Spleen (tissue), 11 donors: Measurements from ENCODE around the gene FOXB1. TPM values are rescaled to one million over a fixed set of nuclear protein-coding genes. Genes with fewer than 3 reads are reported as not detected.

Source experiments
- DNase-seq: peaks from one replicate; pipeline ENCODE4 v3.0.0-alpha.2; 2020
- H3K27ac ChIP-seq, 8 donors: fragments of 200-600 bp; sonication (generic) in 7 of 8; 1 replicate in 4 of 8; 2 replicates in 4 of 8; pipeline versions ENCODE4 v1.5.0 to v1.8.0; 2016 to 2021; ENCODE audit warnings: inconsistent platforms in 4 of 8, mild to moderate bottlenecking in 4 of 8, moderate library complexity in 1 of 8
- H3K27me3 ChIP-seq, 7 donors: fragments of 200-600 bp; sonication (generic) in 6 of 7; replicated peaks in 1 of 7; 1 replicate in 4 of 7; 2 replicates in 3 of 7; pipeline versions ENCODE4 v1.5.0 to v1.8.0; 2016 to 2021; ENCODE audit warnings: inconsistent platforms in 3 of 7, mild to moderate bottlenecking in 1 of 7
- H3K36me3 ChIP-seq, 6 donors: fragments of 200-600 bp; sonication (generic) in 5 of 6; 1 replicate in 4 of 6; 2 replicates in 2 of 6; pipeline versions ENCODE4 v1.5.0 to v1.8.0; 2016 to 2021; ENCODE audit warnings: inconsistent platforms in 2 of 6
- H3K4me1 ChIP-seq, 6 donors: fragments of 200-600 bp; sonication (generic) in 5 of 6; 1 replicate in 3 of 6; 2 replicates in 3 of 6; pipeline versions ENCODE4 v1.5.0 to v1.8.0; 2016 to 2021; ENCODE audit warnings: inconsistent platforms in 3 of 6
- H3K4me3 ChIP-seq, 8 donors: fragments of 200-600 bp; sonication (generic) in 7 of 8; 1 replicate in 4 of 8; 2 replicates in 4 of 8; pipeline versions ENCODE4 v1.5.0 to v1.8.0; 2016 to 2021; ENCODE audit warnings: inconsistent platforms in 4 of 8, mild to moderate bottlenecking in 4 of 8, moderate library complexity in 2 of 8
- H3K9me3 ChIP-seq, 8 donors: fragments of 200-600 bp; sonication (generic) in 7 of 8; 1 replicate in 4 of 8; 2 replicates in 4 of 8; pipeline versions ENCODE4 v1.5.0 to v1.8.0; 2016 to 2021; ENCODE audit warnings: inconsistent platforms in 4 of 8
- CTCF ChIP-seq, 11 experiments: fragments of 200-600 bp in 7 of 11; fragments of 450-650 bp in 4 of 11; sonication (generic) in 4 of 11; IDR thresholded peaks in 8 of 11; conservative IDR thresholded peaks in 3 of 11; 1 replicate in 7 of 11; 2 replicates in 4 of 11; pipeline versions ENCODE4 v1.4.0 to v1.8.0; 2016 to 2021; ENCODE audit warnings: antibody characterized with exemption in 11 of 11, inconsistent platforms in 4 of 11, mild to moderate bottlenecking in 1 of 11
- POLR2A ChIP-seq, 3 donors: fragments of 450-650 bp; IDR thresholded peaks; one replicate each; pipeline ENCODE4 v1.5.1; 2017; ENCODE audit warnings: antibody characterized with exemption in 3 of 3, mild to moderate bottlenecking in 1 of 3
- POLR2AphosphoS5 ChIP-seq, 3 donors: sonication (generic); formaldehyde crosslinking; IDR thresholded peaks; one replicate each; pipeline ENCODE4 v1.5.1; 2017; ENCODE audit warnings: antibody characterized with exemption in 3 of 3
- WGBS, 5 donors: extraction: QIAGEN DNeasy Blood & Tissue Kit in 3 of 5; methylation state at CpG; one replicate each; pipeline versions ENCODE4 v1.1.5 to v1.1.7; 2013 to 2018; 5-methylcytosine and 5-hydroxymethylcytosine counted together
- intact Hi-C: fragments of 100-400 bp; cut with DNase I; formaldehyde crosslinking; loops from one replicate; pipeline ENCODE4 v1.15.0; 2023; ENCODE audit warnings: low total_unique reads
- polyA plus RNA-seq, 3 donors: library from polyadenylated mRNA; stranded (reverse); fragments of 200-250 nt; gene quantifications; one replicate each; pipeline ENCODE4 v1.2.1, GENCODE V29; 2013
- total RNA-seq, 7 donors: library from RNA; depleted of rRNA in 3 of 7; stranded (reverse); fragments of >200 nt in 3 of 7; fragmentation: NEBNext Ultra II Directional in 4 of 7; extraction: Animal tissue kit (Norgen Biotek cat#: 25700) in 4 of 7; gene quantifications; one replicate each; pipeline versions ENCODE4 v1.1.0 to v1.2.1, GENCODE V29; 2016 to 2021
- donor health status: healthy with polysubstance abuse.
- donor health status: DM: no; HTN: no; CAD: no; lungs with moderate emphysema.
- donor health status: DM: no; HTN: no; CAD: no.
- donor health status: Bipolar disorder and iron deficiency.
- donor health status: healthy.
- donor health status: DM: no; HTN: no; CAD: no.
- donor health status: DM: yes; HTN: yes; CAD: no.

The FOXB1 gene
- total and polyA plus RNA-seq, 10 donors, result 0.03 to 0.13 (median 0.08) TPM; not detected in 6

- DNase-seq, result no peak
- no peaks in the 10 kb centered on the region for H3K36me3 ChIP-seq
- H3K27me3 ChIP-seq, result peaks cover 13 to 96% (median 78%) of the 10 kb centered on the region in 7 donors
- peaks cover 15 to 20% (median 17%) of the 10 kb centered on the region in 6 donors for H3K4me1 ChIP-seq
- H3K9me3 ChIP-seq, result no peaks in the 10 kb centered on the region
- no peak overlapping the region for H3K27ac ChIP-seq
- WGBS, 5 donors, result 25 to 31% (median 27%) methylated on average over 13 of the region's 13 CpGs
- H3K4me3 ChIP-seq, result no peak overlapping the region
- no peak for TF ChIP-seq POLR2AphosphoS5 (IDR thresholded peaks at IDR 0.05)
- TF ChIP-seq POLR2A (IDR thresholded peaks at IDR 0.05), result no peak
- intact Hi-C loops, result no loop called here
Observed at GRCh38 chr15:60009980-60010732, 6.0 kb downstream of the FOXB1 start.

DNA sequence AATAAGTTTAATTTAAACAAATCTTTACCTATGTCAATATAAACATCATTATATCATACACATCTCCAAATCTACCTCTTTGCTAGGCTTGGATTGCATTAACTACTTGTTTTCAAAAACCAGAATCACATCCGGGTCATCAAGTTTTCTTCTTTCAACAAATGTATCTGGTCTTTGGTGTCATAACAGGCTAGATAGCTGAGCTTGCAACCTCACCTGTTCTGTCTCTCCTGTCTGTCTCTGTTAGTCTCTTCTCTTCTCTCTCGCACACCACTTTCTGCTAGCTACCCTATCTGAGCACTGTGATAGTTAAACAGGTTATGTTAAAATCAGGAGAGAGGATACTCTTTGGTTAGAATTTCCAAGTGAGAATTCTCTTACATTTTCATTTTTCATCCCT lies 6.7 kb downstream of the FOXB1 start:
- H3K4me1 ChIP-seq, result peaks cover 8 to 13% (median 10%) of the 10 kb centered on the region in 6 donors
- no peak for DNase-seq
- no peak for TF ChIP-seq POLR2AphosphoS5 (IDR thresholded peaks at IDR 0.05)
- no peak for TF ChIP-seq POLR2A (IDR thresholded peaks at IDR 0.05)
- TF ChIP-seq CTCF (IDR thresholded peaks at IDR 0.05 in 8 of 11, conservative IDR thresholded peaks at IDR 0.05 in 3 of 11), result no peak
- H3K9me3 ChIP-seq, result no peaks in the 10 kb centered on the region
- WGBS, 5 donors, result 51 to 63% (median 54%) methylated on average over 2 of the region's 2 CpGs
- H3K27ac ChIP-seq, result no peak overlapping the region
- no peak overlapping the region for H3K4me3 ChIP-seq
- peaks cover 6 to 96% (median 74%) of the 10 kb centered on the region in 7 donors for H3K27me3 ChIP-seq
- no peaks in the 10 kb centered on the region for H3K36me3 ChIP-seq
- intact Hi-C loops, result no loop called here

GRCh38 chr15:60012695-60013094 lies 8.6 kb downstream of the FOXB1 start:
- TF ChIP-seq POLR2AphosphoS5 (IDR thresholded peaks at IDR 0.05), result no peak
- no peak for TF ChIP-seq POLR2A (IDR thresholded peaks at IDR 0.05)
- no peak for TF ChIP-seq CTCF (IDR thresholded peaks at IDR 0.05 in 8 of 11, conservative IDR thresholded peaks at IDR 0.05 in 3 of 11)
- H3K4me1 ChIP-seq, result no peaks in the 10 kb centered on the region
- H3K27me3 ChIP-seq, result peaks cover 4 to 92% (median 58%) of the 10 kb centered on the region in 7 donors
- no peaks in the 10 kb centered on the region for H3K36me3 ChIP-seq
- no peak overlapping the region for H3K27ac ChIP-seq
- H3K9me3 ChIP-seq, result peaks cover 0 to 10% (median 0%) of the 10 kb centered on the region in 8 donors
- intact Hi-C loops, result no loop called here
- WGBS, 5 donors, result 69 to 78% (median 74%) methylated on average over 3 of the region's 3 CpGs
- no peak for DNase-seq
- H3K4me3 ChIP-seq, result no peak overlapping the region

- Histone ChIP-seq H3K27ac (no peak overlapping the region), H3K4me3 (no peak overlapping the region), H3K4me1 (no peaks in the 10 kb centered on the region), H3K36me3 (no peaks in the 10 kb centered on the region), H3K9me3 (peaks cover 0 to 14% (median 2%) of the 10 kb centered on the region in 8 donors), H3K27me3 (peaks cover 0 to 81% (median 15%) of the 10 kb centered on the region in 7 donors)
- no peak for DNase-seq
- 7 to 20% (median 7%) methylated on average over 2 of the region's 2 CpGs for WGBS, 5 donors
- intact Hi-C loops, result no loop called here
- TF ChIP-seq CTCF (IDR thresholded peaks at IDR 0.05 in 8 of 11, conservative IDR thresholded peaks at IDR 0.05 in 3 of 11) (no peak), POLR2A (IDR thresholded peaks at IDR 0.05) (no peak), POLR2AphosphoS5 (IDR thresholded peaks at IDR 0.05) (no peak)
Observed at GRCh38 chr15:60017538-60018520, 13.7 kb downstream of the FOXB1 start.
